HG03354 (cell line): ENCODE measurements around the gene GALR3.
"Not testable (repeated sequence)": the region's sequence is repeated elsewhere in the genome, so short reads cannot be mapped to it uniquely, and the experiment has no call there.

Source experiments
- ATAC-seq: cut with Tn5 transposase; IDR thresholded peaks from one replicate; pipeline ENCODE4 v1.9.1; 2021; ENCODE audit warnings: mild to moderate bottlenecking; ENCODE audit not compliant: unreplicated experiment, poor library complexity, severe bottlenecking

The GALR3 gene, protein sequence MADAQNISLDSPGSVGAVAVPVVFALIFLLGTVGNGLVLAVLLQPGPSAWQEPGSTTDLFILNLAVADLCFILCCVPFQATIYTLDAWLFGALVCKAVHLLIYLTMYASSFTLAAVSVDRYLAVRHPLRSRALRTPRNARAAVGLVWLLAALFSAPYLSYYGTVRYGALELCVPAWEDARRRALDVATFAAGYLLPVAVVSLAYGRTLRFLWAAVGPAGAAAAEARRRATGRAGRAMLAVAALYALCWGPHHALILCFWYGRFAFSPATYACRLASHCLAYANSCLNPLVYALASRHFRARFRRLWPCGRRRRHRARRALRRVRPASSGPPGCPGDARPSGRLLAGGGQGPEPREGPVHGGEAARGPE

GRCh38 chr22:37823134-37823985, at the start of gene GALR3:
TSS of gene GALR3 (plus strand) at chr22:37823382. CDS start at chr22:37823407, 25 bp downstream.
- ATAC-seq, result no peak

DNA sequence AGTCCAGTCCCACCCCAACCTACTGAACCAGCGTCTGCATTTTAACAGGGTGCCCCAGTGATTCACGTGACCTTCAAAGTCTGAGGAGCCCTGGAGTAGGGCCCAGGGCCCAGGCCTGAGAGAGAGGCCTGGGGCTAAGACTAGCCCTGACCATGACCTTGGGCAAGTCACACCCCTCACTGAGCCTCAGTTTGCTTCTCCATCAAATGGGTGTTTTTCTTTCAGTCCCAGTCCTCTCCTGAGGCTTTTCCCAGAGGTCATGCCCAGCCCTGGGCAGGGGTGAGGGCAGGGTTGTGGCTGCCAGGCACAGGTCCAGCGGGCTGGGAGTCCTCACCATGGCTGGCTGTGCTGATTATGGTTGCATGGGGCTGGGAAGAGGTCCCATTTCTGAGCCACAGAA, 48.5 kb upstream of the GALR3 start:
- ATAC-seq, result no peak

GRCh38 chr22:37775785-37776638, 47.2 kb upstream of the GALR3 start:
- ATAC-seq, result no peak

- ATAC-seq, result no peak
Observed at GRCh38 chr22:37776639-37777005, 46.6 kb upstream of the GALR3 start.

DNA sequence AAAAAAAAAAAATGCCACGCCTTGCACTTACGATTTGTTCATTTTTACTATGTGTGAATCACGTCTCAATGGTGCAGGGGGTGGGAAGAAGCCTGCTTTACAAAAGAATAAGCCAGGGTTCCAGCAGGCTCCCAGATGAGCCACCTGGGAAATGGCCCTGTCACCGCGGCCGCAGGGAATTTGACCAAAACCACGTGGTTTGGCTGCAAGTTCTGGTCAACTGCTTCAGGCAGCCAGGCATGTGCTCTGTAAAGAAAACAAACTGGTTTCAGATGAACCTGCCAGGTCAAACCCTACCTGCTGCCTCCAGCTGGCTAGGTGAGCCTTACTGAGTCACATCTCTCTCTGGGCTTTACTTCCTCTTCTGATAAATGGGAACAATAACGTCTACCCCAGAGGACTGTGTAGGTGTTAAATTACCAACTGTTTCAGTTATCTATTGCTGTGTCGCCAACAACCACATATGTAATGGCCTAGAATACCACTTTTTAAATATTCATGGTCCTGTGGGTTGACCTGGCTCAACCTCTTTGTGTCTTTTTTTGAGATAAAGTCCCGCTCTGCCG, 46.0 kb upstream of the GALR3 start:
- no peak for ATAC-seq

- no peak for ATAC-seq
Observed at GRCh38 chr22:37778370-37779009, 44.7 kb upstream of the GALR3 start.

- ATAC-seq, result no peak
Observed at GRCh38 chr22:37781434-37782059, 41.6 kb upstream of the GALR3 start.

DNA sequence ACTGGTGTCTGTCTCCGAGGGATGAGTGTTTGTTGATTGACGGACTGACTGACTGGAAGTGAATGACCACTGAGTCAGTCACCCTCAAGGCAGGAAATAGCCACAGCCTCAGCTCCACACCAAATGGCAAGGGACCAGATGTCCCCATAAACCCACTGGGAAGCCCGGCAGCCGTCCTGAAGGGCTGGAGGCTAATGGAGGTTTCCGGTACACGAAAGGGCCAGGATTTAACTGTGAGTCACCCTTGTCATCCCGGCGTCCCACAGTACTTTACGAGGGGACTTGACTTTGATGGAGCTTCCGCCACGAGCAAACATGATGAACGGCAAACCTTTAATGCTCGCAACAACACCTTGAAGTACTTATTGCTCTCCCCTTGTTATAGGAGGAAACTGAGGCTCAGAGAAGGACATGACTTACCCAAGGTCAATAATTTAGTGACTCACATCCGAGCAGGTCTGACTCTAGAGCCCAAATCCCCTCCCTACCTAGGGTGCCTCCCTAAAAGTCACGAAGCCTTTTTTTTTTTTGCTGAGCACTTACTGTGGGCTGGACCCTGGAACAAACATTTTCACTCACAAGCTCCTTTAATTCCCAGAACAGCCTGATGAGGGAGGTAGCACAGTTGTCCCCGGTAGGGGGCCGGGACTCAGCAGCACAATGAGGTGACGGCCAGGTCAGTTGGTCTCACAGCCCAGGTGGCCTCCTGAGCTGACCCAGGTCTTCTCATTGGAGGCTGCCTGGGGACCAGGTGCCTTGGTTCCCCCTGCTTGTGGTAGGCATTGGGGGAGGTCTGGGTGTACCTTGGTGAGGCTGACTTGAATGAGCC, 40.6 kb upstream of the GALR3 start:
- ATAC-seq, result no peak

DNA sequence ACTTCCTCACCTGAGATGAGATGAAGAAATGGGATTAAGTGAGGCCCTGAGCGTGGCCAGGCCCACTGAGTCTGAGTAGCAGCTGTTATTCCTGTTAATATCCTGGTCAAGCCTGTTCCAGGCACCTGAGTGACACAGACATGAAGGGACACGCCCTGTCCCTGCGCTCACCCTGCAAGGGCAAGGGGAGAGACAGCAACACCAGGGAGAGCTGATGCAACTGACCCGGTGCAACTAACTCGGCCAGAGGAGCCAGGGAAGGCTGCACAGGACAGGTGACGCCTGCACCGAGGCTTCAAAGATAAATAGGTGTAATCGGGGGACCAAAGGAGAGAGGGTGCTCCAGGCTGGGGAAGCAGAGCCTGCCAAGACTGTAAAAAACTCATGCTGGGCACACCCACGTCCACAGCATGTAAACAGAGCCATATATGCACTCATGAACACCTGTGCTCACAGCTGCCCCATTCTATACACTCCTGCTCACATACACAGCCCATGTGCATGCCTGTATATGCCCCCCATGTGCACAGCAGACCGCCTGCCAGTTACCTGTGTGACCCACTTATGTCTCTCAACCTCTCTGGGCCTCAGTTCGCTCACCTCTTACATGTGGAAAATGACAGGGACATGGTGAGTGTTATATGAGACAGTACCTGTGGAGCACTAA, 38.2 kb upstream of the GALR3 start:
- ATAC-seq, result no peak

DNA sequence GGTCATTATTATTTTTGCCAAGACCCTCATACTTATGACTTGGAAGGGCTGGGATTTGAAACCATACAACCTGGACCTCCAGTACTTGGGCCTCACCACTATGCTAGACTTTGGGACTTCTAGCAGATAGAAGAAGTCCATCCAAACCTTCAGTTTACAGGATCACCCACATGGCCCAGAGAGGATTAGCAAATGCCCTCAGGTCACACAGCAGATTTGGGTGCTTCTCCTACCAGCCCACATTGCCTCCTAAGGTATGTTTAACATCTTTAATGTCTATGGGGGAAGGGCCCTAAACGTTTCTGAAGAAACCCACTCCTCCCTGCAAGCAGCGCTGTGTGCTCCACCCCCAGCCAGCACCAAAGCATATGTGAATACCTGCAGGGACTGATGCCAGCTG, 32.9 kb upstream of the GALR3 start:
- no peak for ATAC-seq

DNA sequence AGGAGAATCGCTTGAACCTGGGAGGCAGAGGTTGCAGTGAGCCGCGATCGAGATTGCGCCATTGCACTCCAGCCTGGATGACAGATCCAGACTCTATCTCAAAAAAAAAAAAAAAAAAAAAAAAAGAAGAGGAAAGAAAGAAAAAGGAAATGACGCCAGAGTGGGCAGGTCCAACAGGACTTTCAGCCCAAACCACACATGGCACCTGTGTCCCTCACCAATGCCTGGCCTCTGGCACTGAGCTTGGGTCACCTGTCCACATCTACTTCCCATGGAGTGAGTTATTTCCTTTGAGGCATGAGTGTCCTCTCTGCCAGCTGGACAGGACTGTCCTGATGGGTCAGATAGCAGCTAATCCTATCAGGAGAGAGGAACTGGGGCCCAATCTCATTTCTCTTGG, 30.7 kb upstream of the GALR3 start:
- ATAC-seq, result no peak

- no peak for ATAC-seq
Observed at GRCh38 chr22:37794376-37794775, 28.8 kb upstream of the GALR3 start.

DNA sequence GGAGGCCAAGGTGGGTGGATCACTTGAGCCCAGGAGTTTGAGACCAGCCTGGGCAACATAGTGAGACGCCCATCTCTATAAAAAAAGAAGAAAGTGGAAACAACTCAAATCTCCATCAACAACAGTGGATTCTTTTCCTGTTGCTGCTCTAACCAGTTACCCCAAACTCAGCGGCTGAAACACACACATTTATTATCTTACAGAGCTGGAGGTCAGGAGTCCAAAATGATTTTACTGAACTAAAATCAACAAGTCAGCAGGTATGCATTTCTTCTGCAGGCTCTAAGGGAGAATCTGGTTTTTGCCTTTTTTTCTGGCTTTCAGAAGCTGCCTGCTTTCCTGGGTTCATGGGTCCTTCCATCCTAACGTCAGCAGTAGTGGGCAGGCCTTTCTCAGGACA, 27.1 kb upstream of the GALR3 start:
- ATAC-seq, result no peak

- not testable (repeated sequence) for ATAC-seq
Observed at GRCh38 chr22:37797259-37797658, 25.9 kb upstream of the GALR3 start.

- no peak for ATAC-seq
Observed at GRCh38 chr22:37797874-37798500, 25.2 kb upstream of the GALR3 start.

DNA sequence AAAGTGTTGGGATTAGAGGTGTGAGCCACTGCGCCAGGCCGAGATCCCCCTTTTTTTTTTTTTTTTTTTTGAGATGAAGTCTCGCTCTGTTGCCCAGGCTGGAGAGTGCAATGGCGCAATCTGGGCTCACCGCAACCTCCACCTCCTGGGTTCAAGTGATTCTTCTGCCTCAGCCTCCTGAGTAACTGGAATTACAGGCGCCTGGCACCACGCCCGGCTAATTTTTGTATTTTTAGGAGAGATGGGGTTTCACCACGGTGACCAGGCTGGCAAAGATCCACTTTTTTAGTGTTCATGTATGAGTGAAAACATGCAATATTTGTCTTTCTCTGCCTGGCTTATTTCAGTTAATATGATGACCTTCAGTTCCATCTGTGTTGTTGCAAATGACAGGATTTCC, 23.2 kb upstream of the GALR3 start:
- ATAC-seq, result not testable (repeated sequence)

DNA sequence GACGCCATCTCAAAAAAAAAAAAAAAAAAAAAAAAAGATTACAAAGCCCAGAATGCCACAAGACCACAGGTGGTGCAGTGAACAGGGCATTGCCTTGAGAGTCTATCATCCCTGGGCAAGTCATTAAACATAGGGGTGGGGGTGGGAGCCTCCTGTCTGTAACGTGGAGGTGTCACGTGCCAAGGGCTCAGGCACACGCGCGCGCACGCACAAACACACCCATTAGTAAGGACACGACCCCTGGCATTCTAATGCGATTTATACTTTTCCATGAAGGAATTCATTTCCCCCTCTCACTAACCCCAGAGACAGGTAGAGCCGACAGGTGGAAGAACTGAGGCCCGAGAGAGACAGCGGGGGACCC, 21.3 kb upstream of the GALR3 start:
- ATAC-seq, result no peak
